ENCODE data around the gene RNF214. TPM values are rescaled to one million over a fixed set of nuclear protein-coding genes. Genes with fewer than 3 reads are reported as not detected.
A peak's percentile ranks its signal among the peaks of the same experiment; 100 is the strongest.
"Not testable (repeated sequence)": the region's sequence is repeated elsewhere in the genome, so short reads cannot be mapped to it uniquely, and the experiment has no call there.

The RNF214 gene
- total RNA-seq, 1 donor from 2014 or later: 43.0 TPM

- no peak for DNase-seq
- TF ChIP-seq CTCF (IDR thresholded peaks at IDR 0.05; ENCODE audit: partially characterized antibody, unreplicated experiment): no peak
- H3K27ac Mint-ChIP-seq (ENCODE audit: unreplicated experiment): no peak overlapping the region
- no peaks in the 10 kb centered on the region for H3K27me3 Mint-ChIP-seq (ENCODE audit: unreplicated experiment)
- no peaks in the 10 kb centered on the region for H3K4me1 Mint-ChIP-seq (ENCODE audit: low read depth, unreplicated experiment)
- no peaks in the 10 kb centered on the region for H3K36me3 Mint-ChIP-seq (ENCODE audit: unreplicated experiment)
- no peaks in the 10 kb centered on the region for H3K9me3 Mint-ChIP-seq (ENCODE audit: unreplicated experiment)
- H3K4me3 Mint-ChIP-seq (ENCODE audit: unreplicated experiment): no peak overlapping the region
Measured at GRCh38 chr11:117265745-117266144, 33.3 kb downstream of the RNF214 start.

GRCh38 chr11:117269856-117270255 is 37.4 kb downstream of the RNF214 start:
- Mint-ChIP-seq H3K9me3 (ENCODE audit: unreplicated experiment) (no peaks in the 10 kb centered on the region), H3K36me3 (ENCODE audit: unreplicated experiment) (peaks cover 5% of the 10 kb centered on the region), H3K4me1 (ENCODE audit: low read depth, unreplicated experiment) (peaks cover 3% of the 10 kb centered on the region), H3K27me3 (ENCODE audit: unreplicated experiment) (no peaks in the 10 kb centered on the region), H3K4me3 (ENCODE audit: unreplicated experiment) (no peak overlapping the region), H3K27ac (ENCODE audit: unreplicated experiment) (no peak overlapping the region)
- DNase-seq: no peak
- no peak for TF ChIP-seq CTCF (IDR thresholded peaks at IDR 0.05; ENCODE audit: partially characterized antibody, unreplicated experiment)

GRCh38 chr11:117271208-117271607 is 38.7 kb downstream of the RNF214 start:
- peak overlapping the region; percentile 52 for H3K27ac Mint-ChIP-seq (ENCODE audit: unreplicated experiment)

GRCh38 chr11:117272175-117272574 is 39.7 kb downstream of the RNF214 start:
- H3K36me3 Mint-ChIP-seq (ENCODE audit: unreplicated experiment); H3K4me1 Mint-ChIP-seq (ENCODE audit: low read depth, unreplicated experiment); H3K9me3 Mint-ChIP-seq (ENCODE audit: unreplicated experiment); DNase-seq; H3K27ac Mint-ChIP-seq (ENCODE audit: unreplicated experiment); H3K27me3 Mint-ChIP-seq (ENCODE audit: unreplicated experiment); H3K4me3 Mint-ChIP-seq (ENCODE audit: unreplicated experiment): not testable (repeated sequence)

More at GRCh38 chr11:117271208-117271607, 38.7 kb downstream of the RNF214 start:
- Mint-ChIP-seq H3K4me1 (ENCODE audit: low read depth, unreplicated experiment) (peaks cover 3% of the 10 kb centered on the region), H3K9me3 (ENCODE audit: unreplicated experiment) (no peaks in the 10 kb centered on the region), H3K4me3 (ENCODE audit: unreplicated experiment) (peak overlapping the region; percentile 18), H3K27me3 (ENCODE audit: unreplicated experiment) (no peaks in the 10 kb centered on the region), H3K36me3 (ENCODE audit: unreplicated experiment) (peaks cover 5% of the 10 kb centered on the region)
- no peak for TF ChIP-seq CTCF (IDR thresholded peaks at IDR 0.05; ENCODE audit: partially characterized antibody, unreplicated experiment)
- no peak for DNase-seq

GRCh38 chr11:117273550-117274289 is 41.2 kb downstream of the RNF214 start:
- TF ChIP-seq CTCF (IDR thresholded peaks at IDR 0.05; ENCODE audit: partially characterized antibody, unreplicated experiment): no peak
- H3K9me3 Mint-ChIP-seq (ENCODE audit: unreplicated experiment): peaks cover 1% of the 10 kb centered on the region
- DNase-seq: no peak
- no peak overlapping the region for H3K4me3 Mint-ChIP-seq (ENCODE audit: unreplicated experiment)
- H3K36me3 Mint-ChIP-seq (ENCODE audit: unreplicated experiment): peaks cover 5% of the 10 kb centered on the region
- peak overlapping the region; percentile 35 for H3K27ac Mint-ChIP-seq (ENCODE audit: unreplicated experiment)
- peaks cover 3% of the 10 kb centered on the region for H3K4me1 Mint-ChIP-seq (ENCODE audit: low read depth, unreplicated experiment)
- no peaks in the 10 kb centered on the region for H3K27me3 Mint-ChIP-seq (ENCODE audit: unreplicated experiment)

Data from glutamatergic neuron (in vitro differentiated cells).